Measurements from ENCODE around the gene TMEM107. TPM values are rescaled to one million over a fixed set of nuclear protein-coding genes. Genes with fewer than 3 reads are reported as not detected.
A peak's percentile ranks its signal among the peaks of the same experiment; 100 is the strongest.

TMEM107 gene
- total and polyA plus RNA-seq, 7 donors = 1.2 to 4.7 (median 1.9) TPM

DNA sequence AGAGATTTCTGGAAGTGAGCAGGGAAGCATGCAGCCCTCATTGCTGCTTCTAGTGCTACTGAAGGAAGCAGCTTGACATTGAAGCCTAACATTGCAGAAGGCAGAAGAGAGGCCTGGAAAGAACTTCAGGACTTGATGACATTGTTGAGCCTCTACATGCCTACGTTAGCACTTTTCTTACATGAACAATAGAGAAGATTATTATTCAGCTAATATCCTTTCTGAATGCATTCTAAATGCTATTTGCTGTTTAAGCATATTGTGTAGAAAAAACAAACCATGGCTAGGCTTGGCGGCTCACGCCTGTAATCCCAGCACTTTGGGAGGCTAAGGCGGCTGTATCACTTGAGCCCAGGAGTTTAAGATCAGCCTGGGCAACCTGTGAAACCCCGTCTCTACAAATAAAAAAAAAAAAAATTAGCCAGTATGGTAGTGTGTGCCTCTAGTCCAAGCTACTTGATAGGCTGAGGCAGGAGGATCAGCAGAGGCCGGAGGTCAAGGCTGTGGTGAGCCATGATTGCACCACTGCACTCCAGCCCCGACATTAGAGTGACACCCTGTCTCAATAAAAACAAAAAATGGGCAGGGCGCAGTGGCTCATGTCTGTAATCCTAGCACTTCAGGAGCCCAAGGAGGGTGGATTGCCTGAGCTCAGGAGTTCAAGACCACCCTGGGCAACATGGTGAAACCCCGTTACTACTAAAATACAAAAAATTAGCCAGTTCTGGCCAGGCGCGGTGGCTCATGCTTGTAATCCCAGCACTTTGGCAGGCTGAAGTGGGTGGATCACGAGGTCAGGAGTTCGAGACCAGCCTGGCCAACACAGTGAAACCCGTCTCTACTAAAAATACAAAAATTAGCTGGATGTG, 36.4 kb upstream of the TMEM107 start:
- intact Hi-C loops (cut with DNase I) = no loop called here
- TF ChIP-seq, protein P1, sequence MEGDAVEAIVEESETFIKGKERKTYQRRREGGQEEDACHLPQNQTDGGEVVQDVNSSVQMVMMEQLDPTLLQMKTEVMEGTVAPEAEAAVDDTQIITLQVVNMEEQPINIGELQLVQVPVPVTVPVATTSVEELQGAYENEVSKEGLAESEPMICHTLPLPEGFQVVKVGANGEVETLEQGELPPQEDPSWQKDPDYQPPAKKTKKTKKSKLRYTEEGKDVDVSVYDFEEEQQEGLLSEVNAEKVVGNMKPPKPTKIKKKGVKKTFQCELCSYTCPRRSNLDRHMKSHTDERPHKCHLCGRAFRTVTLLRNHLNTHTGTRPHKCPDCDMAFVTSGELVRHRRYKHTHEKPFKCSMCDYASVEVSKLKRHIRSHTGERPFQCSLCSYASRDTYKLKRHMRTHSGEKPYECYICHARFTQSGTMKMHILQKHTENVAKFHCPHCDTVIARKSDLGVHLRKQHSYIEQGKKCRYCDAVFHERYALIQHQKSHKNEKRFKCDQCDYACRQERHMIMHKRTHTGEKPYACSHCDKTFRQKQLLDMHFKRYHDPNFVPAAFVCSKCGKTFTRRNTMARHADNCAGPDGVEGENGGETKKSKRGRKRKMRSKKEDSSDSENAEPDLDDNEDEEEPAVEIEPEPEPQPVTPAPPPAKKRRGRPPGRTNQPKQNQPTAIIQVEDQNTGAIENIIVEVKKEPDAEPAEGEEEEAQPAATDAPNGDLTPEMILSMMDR (IDR thresholded peaks at IDR 0.05) = no peak
- no peak for DNase-seq
- ATAC-seq = no peak
- Histone ChIP-seq H3K27me3 (ENCODE audit: insufficient read depth in 3 of 3, low read length in 2 of 3) (no peaks in the 10 kb centered on the region), H3K9me3 (no peaks in the 10 kb centered on the region), H3K4me3 (no peak overlapping the region), H3K4me1 (peaks cover 8% of the 10 kb centered on the region), H3K27ac (no peak overlapping the region), H3K36me3 (ENCODE audit: insufficient read depth in 1 of 2, low read depth in 1 of 2) (no peaks in the 10 kb centered on the region)
- WGBS, 3 donors = 79 to 82% (median 80%) methylated on average over 14 of the region's 14 CpGs

DNA sequence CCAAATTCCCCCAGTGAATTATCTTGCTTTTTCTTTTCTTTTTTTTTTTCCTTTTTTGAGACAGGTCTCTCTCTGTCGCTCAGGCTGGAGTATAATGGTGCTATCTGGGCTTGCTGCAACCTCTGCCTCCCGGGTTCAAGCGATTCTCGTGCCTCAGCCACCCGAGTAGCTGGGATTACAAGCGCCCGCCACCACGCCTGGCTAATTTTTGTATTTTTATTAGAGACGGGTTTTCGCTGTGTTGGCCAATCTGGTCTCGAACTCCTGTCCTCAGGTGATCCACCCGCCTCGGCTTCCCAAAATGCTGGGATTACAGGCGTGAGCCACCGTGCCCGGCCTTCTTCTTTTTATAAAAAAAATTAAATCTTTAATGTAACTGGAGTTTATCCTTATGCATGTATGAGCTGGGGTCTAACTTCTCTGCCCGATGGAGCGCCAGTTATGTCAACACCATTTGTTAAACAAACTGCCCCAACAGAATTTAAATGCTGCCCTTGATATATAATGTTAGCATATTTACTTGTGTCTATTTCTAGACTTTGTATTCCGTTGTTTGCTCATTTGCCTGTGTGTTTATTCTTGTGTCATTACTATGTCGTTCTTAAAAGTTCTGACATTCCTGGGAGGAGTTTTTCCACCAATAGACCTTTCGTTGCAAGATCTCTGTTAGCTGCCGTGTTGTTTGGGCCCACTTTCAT, 34.7 kb upstream of the TMEM107 start:
- peak in 3 of 4 donors; percentile 10 to 42 (median 13) for ATAC-seq
- WGBS, 3 donors = 16 to 21% (median 17%) methylated on average over 22 of the region's 22 CpGs
- TF ChIP-seq, protein P1 (IDR thresholded peaks at IDR 0.05) = no peak

DNA sequence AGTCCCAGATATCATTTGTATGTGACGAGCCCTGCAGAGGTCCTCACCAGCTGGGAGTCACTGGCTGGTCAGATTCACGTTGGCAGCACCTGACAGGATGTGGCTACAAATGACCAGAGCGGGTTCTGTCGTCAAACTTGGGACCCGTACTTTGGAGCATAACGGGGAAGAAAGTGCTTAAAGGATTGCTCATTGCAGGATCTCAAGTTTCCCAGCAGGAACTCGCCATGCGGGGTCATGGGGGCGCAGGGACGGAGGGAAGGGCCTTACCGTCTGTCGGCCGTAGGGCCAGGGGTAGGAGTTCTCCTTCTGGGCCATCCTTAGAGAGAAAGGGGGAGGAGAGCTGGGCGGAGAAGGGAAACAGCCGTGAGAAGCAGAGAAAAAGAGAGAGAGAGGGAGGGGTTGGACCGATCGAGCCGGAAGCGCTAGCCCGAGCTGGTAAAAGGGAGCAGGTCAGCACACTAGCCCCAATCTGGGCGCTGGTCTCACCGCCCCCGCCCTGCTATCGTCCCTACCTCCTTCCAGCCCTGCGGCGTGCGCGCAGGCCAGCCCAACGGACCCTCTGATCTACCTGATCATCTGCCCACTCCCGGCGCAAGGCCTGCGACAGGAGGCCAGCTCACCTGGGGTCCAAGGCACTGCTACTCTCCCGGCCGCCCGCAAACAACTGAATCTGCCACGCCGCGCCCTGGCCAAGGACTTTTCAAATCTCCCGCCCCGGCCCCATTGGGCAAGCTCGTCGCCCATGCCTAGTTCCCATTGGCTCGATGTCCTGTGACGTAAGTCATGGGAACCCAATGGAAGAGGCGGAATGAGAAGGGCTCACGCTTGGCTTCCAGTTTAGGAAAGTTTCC, 34.0 kb upstream of the TMEM107 start, which contains the start of gene AURKB:
AURKB (minus strand) TSS at position 669 of the 854 bp plus-strand sequence; CDS start at position 318, 351 bp downstream.
- no peaks in the 10 kb centered on the region for H3K36me3 ChIP-seq (ENCODE audit: insufficient read depth in 1 of 2, low read depth in 1 of 2)
- H3K27me3 ChIP-seq (ENCODE audit: insufficient read depth in 3 of 3, low read length in 2 of 3) = no peaks in the 10 kb centered on the region
- no peaks in the 10 kb centered on the region for H3K9me3 ChIP-seq
- ATAC-seq (peak; percentile 96 to 100 (median 98)), DNase-seq (peak; percentile 93 to 96)
- H3K4me1 ChIP-seq = peaks cover 8% of the 10 kb centered on the region
- WGBS, 3 donors = 3% methylated on average over 38 to 46 of the region's 46 CpGs
- peak within 1 kb of the TSS; percentile 75 for H3K27ac ChIP-seq
- intact Hi-C loops (cut with DNase I) = no loop called here
- TF ChIP-seq, protein P1 (IDR thresholded peaks at IDR 0.05) = no peak
- peak within 1 kb of the TSS; percentile 75 for H3K4me3 ChIP-seq

More for the DNA sequence above, 34.7 kb upstream of the TMEM107 start:
- Histone ChIP-seq H3K4me1 (peaks cover 8% of the 10 kb centered on the region), H3K27me3 (ENCODE audit: insufficient read depth in 3 of 3, low read length in 2 of 3) (no peaks in the 10 kb centered on the region), H3K4me3 (peak overlapping the region; percentile 75), H3K9me3 (no peaks in the 10 kb centered on the region), H3K36me3 (ENCODE audit: insufficient read depth in 1 of 2, low read depth in 1 of 2) (no peaks in the 10 kb centered on the region), H3K27ac (peak overlapping the region; percentile 75)
- intact Hi-C loops (cut with DNase I) = no loop called here
- DNase-seq = no peak

DNA sequence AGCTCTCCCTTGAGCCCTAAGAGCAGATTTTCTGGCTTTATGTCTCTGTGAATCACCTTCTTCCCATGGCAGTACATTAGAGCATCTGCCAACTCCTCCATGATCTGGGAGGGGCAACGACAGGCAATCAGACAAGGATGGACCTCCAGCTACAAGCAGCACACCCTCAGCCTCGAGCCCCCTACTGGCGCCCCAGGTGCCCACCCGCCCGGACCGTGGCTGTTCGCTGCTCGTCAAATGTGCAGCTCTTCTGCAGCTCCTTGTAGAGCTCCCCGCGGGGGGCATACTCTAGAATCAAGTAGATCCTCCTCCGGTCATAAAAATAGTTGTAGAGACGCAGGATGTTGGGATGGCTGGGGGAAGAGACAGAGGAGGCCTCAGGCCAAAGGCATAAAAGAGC, 30.4 kb upstream of the TMEM107 start:
- no peak overlapping the region for H3K4me3 ChIP-seq
- intact Hi-C loops (cut with DNase I) = no loop called here
- no peaks in the 10 kb centered on the region for H3K9me3 ChIP-seq
- TF ChIP-seq, protein P1 (IDR thresholded peaks at IDR 0.05) = no peak
- ATAC-seq = no peak
- no peaks in the 10 kb centered on the region for H3K27me3 ChIP-seq (ENCODE audit: insufficient read depth in 3 of 3, low read length in 2 of 3)
- H3K27ac ChIP-seq = no peak overlapping the region
- H3K4me1 ChIP-seq = peaks cover 8% of the 10 kb centered on the region
- 92 to 96% (median 93%) methylated on average over 12 of the region's 12 CpGs for WGBS, 3 donors
- no peak for DNase-seq
- H3K36me3 ChIP-seq (ENCODE audit: insufficient read depth in 1 of 2, low read depth in 1 of 2) = no peaks in the 10 kb centered on the region

Measured in psoas muscle (tissue), 8 donors.